Measurements from ENCODE around the gene NCOA7.
A peak's percentile ranks its signal among the peaks of the same experiment; 100 is the strongest.
"Not testable (repeated sequence)": the region's sequence is repeated elsewhere in the genome, so short reads cannot be mapped to it uniquely, and the experiment has no call there.

NCOA7 gene

DNA sequence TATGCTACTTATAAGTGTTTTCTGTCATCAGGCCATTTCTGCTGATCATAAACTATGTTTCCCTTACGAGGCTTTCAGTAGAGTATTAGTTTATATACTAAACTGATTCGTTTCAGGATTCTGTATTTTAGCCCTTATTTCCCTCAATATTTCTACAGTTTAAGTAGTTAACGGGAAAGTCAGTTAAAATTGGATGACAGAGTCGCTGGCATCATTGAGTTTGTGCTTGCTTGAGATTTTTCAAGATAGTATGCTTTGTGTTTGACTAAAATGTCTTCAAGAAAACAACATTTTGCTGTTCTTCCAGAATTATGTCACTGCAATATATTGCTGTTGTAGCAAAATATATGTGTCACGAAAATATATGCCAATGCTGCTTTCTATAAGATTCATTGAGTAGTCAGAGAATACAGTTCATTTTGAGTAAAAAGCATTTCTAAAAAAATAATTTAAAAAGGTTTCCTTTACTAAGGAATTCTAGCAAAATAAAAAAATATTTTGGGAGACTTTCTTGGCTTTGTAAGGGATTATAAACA, 51.4 kb downstream of the NCOA7 start:
- FAIRE-seq (no peak), DNase-seq (ENCODE audit: insufficient read length, low spot score) (no peak)
- TF ChIP-seq PAX5 (IDR thresholded peaks at IDR 0.05; ENCODE audit: insufficient read depth, low read length, severe bottlenecking) (no peak), SPI1 (IDR thresholded peaks at IDR 0.05; ENCODE audit: low read depth, low read length) (no peak), POU2F2 (IDR thresholded peaks at IDR 0.05; ENCODE audit: low read depth, low read length) (no peak), POLR2A (IDR thresholded peaks at IDR 0.05; ENCODE audit: low read depth, low read length) (no peak), TAF1 (IDR thresholded peaks at IDR 0.05; ENCODE audit: low read depth, low read length) (no peak), POLR2AphosphoS5 (IDR thresholded peaks at IDR 0.05; ENCODE audit: low read depth, low read length) (no peak)

DNA sequence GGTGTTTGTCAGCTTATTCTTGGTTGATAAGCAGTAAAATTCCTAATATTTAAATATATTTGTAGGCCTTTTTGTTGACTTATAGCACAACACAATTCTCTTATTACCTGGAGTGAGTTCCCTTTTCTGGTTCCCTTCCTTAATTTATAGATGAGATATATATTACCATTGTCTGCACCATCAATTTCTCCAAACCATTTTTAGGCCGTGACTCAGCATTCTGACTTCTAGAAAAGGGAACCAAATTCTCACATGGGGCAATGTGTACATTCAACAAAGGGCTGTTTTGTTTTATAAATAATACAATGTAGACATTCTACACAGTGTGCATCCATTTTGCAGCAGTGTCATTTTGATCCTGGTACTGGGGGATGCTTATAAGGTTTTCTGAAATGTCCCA, 52.8 kb downstream of the NCOA7 start:
- no peak for TF ChIP-seq POLR2A (IDR thresholded peaks at IDR 0.05; ENCODE audit: low read depth, low read length)
- no peak for TF ChIP-seq PAX5 (IDR thresholded peaks at IDR 0.05; ENCODE audit: insufficient read depth, low read length, severe bottlenecking)
- TF ChIP-seq POLR2AphosphoS5 (IDR thresholded peaks at IDR 0.05; ENCODE audit: low read depth, low read length), result no peak
- no peak for TF ChIP-seq TAF1 (IDR thresholded peaks at IDR 0.05; ENCODE audit: low read depth, low read length)
- no peak for TF ChIP-seq SPI1 (IDR thresholded peaks at IDR 0.05; ENCODE audit: low read depth, low read length)
- TF ChIP-seq POU2F2 (IDR thresholded peaks at IDR 0.05; ENCODE audit: low read depth, low read length), result no peak
- DNase-seq (ENCODE audit: insufficient read length, low spot score), result no peak
- no peak for FAIRE-seq

- TF ChIP-seq TAF1 (IDR thresholded peaks at IDR 0.05; ENCODE audit: low read depth, low read length) (no peak), SPI1 (IDR thresholded peaks at IDR 0.05; ENCODE audit: low read depth, low read length) (no peak)
- FAIRE-seq (peak; percentile 23), DNase-seq (ENCODE audit: insufficient read length, low spot score) (no peak)
Observed at GRCh38 chr6:125844989-125845388, 54.2 kb downstream of the NCOA7 start.

- FAIRE-seq, result no peak
- no peak for DNase-seq (ENCODE audit: insufficient read length, low spot score)
- TF ChIP-seq POLR2A (IDR thresholded peaks at IDR 0.05; ENCODE audit: low read depth, low read length), result no peak
- no peak for TF ChIP-seq TAF1 (IDR thresholded peaks at IDR 0.05; ENCODE audit: low read depth, low read length)
- no peak for TF ChIP-seq POLR2AphosphoS5 (IDR thresholded peaks at IDR 0.05; ENCODE audit: low read depth, low read length)
- TF ChIP-seq PAX5 (IDR thresholded peaks at IDR 0.05; ENCODE audit: insufficient read depth, low read length, severe bottlenecking), result no peak
- no peak for TF ChIP-seq POU2F2 (IDR thresholded peaks at IDR 0.05; ENCODE audit: low read depth, low read length)
- no peak for TF ChIP-seq SPI1 (IDR thresholded peaks at IDR 0.05; ENCODE audit: low read depth, low read length)
Observed at GRCh38 chr6:125846292-125847024, 55.7 kb downstream of the NCOA7 start.

GRCh38 chr6:125848286-125848685, 57.5 kb downstream of the NCOA7 start:
- not testable (repeated sequence) for FAIRE-seq; DNase-seq (ENCODE audit: insufficient read length, low spot score)

- TF ChIP-seq TAF1 (IDR thresholded peaks at IDR 0.05; ENCODE audit: low read depth, low read length) (no peak), PAX5 (IDR thresholded peaks at IDR 0.05; ENCODE audit: insufficient read depth, low read length, severe bottlenecking) (no peak), POLR2AphosphoS5 (IDR thresholded peaks at IDR 0.05; ENCODE audit: low read depth, low read length) (no peak), POU2F2 (IDR thresholded peaks at IDR 0.05; ENCODE audit: low read depth, low read length) (no peak), SPI1 (IDR thresholded peaks at IDR 0.05; ENCODE audit: low read depth, low read length) (no peak), POLR2A (IDR thresholded peaks at IDR 0.05; ENCODE audit: low read depth, low read length) (no peak)
- FAIRE-seq (no peak), DNase-seq (ENCODE audit: insufficient read length, low spot score) (no peak)
Observed at GRCh38 chr6:125850361-125850760, 59.6 kb downstream of the NCOA7 start.

DNA sequence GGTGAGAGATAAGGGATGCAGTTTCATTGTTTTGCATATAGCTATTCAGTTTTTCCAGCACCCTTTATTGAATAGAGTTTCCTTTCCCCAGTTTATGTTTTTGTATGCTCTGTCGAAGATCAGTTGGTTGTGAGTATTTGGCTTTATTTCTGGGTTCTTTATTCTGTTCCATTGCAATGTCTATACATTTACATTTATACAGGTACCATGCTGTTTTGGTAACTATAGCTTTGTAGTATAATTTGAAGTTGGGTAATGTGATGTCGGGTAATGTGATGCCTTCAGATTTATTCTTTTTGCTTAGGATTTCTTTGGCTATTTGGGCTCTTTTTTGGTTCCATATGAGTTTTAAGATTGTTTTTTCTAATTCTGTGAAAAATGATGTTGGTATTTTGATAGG, 61.8 kb downstream of the NCOA7 start:
- DNase-seq (ENCODE audit: insufficient read length, low spot score) (no peak), FAIRE-seq (peak; percentile 26)
- TF ChIP-seq POLR2AphosphoS5 (IDR thresholded peaks at IDR 0.05; ENCODE audit: low read depth, low read length) (no peak), SPI1 (IDR thresholded peaks at IDR 0.05; ENCODE audit: low read depth, low read length) (no peak), POU2F2 (IDR thresholded peaks at IDR 0.05; ENCODE audit: low read depth, low read length) (no peak), TAF1 (IDR thresholded peaks at IDR 0.05; ENCODE audit: low read depth, low read length) (no peak), PAX5 (IDR thresholded peaks at IDR 0.05; ENCODE audit: insufficient read depth, low read length, severe bottlenecking) (no peak), POLR2A (IDR thresholded peaks at IDR 0.05; ENCODE audit: low read depth, low read length) (no peak)

DNA sequence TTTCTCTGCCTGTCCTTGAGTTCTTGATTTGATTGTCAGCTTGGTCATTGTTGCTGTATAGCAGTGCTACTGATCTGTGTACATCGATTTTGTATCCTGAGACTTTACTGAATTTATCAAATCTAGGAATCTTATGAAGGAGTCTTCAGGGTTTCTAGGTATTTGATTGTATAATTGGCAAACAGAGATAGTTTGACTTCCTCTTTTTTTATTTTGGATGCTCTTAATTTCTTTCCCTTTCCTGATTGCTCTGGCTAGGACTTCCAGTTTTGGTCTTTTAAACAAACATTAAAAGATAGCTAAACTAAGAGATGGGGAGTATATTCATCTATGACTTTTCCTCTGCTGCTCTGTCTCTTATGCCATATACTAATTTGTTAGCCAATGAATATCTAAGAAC, 62.4 kb downstream of the NCOA7 start:
- no peak for DNase-seq (ENCODE audit: insufficient read length, low spot score)
- no peak for FAIRE-seq
- no peak for TF ChIP-seq POLR2A (IDR thresholded peaks at IDR 0.05; ENCODE audit: low read depth, low read length)
- no peak for TF ChIP-seq POLR2AphosphoS5 (IDR thresholded peaks at IDR 0.05; ENCODE audit: low read depth, low read length)
- TF ChIP-seq PAX5 (IDR thresholded peaks at IDR 0.05; ENCODE audit: insufficient read depth, low read length, severe bottlenecking), result no peak
- no peak for TF ChIP-seq POU2F2 (IDR thresholded peaks at IDR 0.05; ENCODE audit: low read depth, low read length)
- TF ChIP-seq TAF1 (IDR thresholded peaks at IDR 0.05; ENCODE audit: low read depth, low read length), result no peak
- TF ChIP-seq SPI1 (IDR thresholded peaks at IDR 0.05; ENCODE audit: low read depth, low read length), result peak; percentile 44; the same call in 1 of the 2 replicates

GRCh38 chr6:125853756-125854155, 63.0 kb downstream of the NCOA7 start:
- no peak for FAIRE-seq
- no peak for DNase-seq (ENCODE audit: insufficient read length, low spot score)
- TF ChIP-seq POU2F2 (IDR thresholded peaks at IDR 0.05; ENCODE audit: low read depth, low read length), result no peak
- TF ChIP-seq SPI1 (IDR thresholded peaks at IDR 0.05; ENCODE audit: low read depth, low read length), result no peak
- TF ChIP-seq TAF1 (IDR thresholded peaks at IDR 0.05; ENCODE audit: low read depth, low read length), result no peak
- TF ChIP-seq PAX5 (IDR thresholded peaks at IDR 0.05; ENCODE audit: insufficient read depth, low read length, severe bottlenecking), result no peak

- FAIRE-seq (no peak), DNase-seq (ENCODE audit: insufficient read length, low spot score) (no peak)
- TF ChIP-seq POLR2A (IDR thresholded peaks at IDR 0.05; ENCODE audit: low read depth, low read length) (no peak), POLR2AphosphoS5 (IDR thresholded peaks at IDR 0.05; ENCODE audit: low read depth, low read length) (no peak), PAX5 (IDR thresholded peaks at IDR 0.05; ENCODE audit: insufficient read depth, low read length, severe bottlenecking) (no peak), TAF1 (IDR thresholded peaks at IDR 0.05; ENCODE audit: low read depth, low read length) (no peak), POU2F2 (IDR thresholded peaks at IDR 0.05; ENCODE audit: low read depth, low read length) (no peak), SPI1 (IDR thresholded peaks at IDR 0.05; ENCODE audit: low read depth, low read length) (no peak)
Observed at GRCh38 chr6:125854355-125854754, 63.6 kb downstream of the NCOA7 start.

Measured in GM12891 (cell line).